GM21381 (cell line): Measurements from ENCODE around the gene CACNG6.
"Not testable (repeated sequence)": the region's sequence is repeated elsewhere in the genome, so short reads cannot be mapped to it uniquely, and the experiment has no call there.

ENCODE experiments used
- ATAC-seq: cut with Tn5 transposase; IDR thresholded peaks from one replicate; pipeline ENCODE4 v1.9.1; 2021; ENCODE audit warnings: mild to moderate bottlenecking, moderate library complexity; ENCODE audit not compliant: unreplicated experiment

The CACNG6 gene, protein sequence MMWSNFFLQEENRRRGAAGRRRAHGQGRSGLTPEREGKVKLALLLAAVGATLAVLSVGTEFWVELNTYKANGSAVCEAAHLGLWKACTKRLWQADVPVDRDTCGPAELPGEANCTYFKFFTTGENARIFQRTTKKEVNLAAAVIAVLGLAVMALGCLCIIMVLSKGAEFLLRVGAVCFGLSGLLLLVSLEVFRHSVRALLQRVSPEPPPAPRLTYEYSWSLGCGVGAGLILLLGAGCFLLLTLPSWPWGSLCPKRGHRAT

DNA sequence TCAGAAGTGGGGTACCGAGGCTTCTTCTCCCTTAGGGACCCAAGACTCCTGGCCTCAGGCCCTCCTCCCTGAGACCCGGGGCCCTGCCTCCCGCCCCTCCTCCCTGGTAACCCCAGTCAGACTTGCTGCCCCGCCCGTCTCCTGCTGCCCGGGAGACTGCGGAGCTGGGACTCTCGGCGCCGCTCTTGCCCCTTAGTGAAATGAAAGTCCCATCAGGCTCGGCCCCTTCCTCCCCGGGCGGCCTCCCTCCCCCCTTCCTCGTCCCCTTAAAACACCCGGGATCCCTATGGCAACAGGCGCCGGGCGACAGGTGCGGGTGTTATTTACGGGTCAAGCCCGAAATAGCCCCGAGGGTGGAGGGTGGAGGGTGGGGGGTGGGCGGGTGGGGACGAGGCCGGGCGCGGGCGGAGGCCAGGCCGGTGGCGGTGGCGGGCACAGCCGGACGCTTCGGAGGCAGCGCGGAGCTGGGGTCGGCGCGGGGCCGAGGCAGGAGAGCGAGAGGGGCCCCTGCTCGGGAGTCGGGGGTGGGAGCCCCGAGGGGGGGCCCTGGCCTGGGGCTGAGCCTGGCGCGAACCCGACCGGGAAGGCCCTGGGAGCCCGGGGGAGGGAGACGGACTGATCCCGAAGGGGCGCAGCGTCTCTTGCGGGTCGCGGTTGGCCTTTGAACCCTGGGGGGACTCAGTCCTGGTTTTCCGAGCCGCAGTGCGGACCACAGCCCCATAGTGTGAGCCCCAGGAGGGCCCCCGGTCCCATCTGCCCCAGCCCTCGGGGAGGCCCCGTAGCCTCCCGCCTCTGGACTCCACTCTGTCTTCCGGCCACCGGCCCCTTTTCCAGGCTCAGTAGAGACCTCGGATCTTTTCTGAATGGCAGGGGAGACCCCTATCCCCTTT, at the start of gene CACNG6:
CACNG6 (plus strand) TSS at position 414 of the 890 bp plus-strand sequence. CDS start 1,241 bp downstream, outside the sequence.
- no peak for ATAC-seq

DNA sequence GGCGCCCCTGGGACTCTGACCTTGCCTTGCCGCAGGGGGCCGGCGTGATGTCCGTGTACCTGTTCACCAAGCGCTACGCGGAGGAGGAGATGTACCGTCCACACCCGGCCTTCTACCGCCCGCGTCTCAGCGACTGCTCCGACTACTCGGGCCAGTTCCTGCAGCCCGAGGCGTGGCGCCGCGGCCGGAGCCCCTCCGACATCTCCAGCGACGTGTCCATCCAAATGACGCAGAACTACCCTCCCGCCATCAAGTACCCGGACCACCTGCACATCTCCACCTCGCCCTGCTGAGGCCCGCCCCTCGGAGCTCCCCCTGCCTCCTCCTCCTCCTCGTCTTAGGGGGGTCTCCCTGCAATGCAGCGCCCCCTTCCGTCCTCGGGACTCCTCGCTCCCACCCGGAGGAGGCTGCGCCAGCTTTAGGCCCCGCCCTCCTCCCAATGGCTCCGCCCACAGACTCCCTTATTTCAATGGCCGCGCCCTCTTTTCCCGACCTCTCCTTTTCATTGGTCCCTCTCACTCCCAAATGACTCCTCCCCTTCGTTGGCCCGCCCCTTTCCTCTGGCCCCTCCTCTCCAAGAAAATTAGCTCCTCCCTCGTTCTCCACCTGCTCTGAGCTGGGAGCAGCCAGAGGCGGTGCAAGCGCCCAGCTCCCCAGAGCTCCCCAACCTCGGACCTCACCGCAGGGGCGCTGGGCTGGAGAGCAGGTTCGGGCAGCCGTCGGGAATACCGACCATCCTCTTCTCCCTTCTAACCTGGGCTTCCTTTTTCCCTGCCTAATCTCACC, 49.2 kb upstream of the CACNG6 start:
- no peak for ATAC-seq

DNA sequence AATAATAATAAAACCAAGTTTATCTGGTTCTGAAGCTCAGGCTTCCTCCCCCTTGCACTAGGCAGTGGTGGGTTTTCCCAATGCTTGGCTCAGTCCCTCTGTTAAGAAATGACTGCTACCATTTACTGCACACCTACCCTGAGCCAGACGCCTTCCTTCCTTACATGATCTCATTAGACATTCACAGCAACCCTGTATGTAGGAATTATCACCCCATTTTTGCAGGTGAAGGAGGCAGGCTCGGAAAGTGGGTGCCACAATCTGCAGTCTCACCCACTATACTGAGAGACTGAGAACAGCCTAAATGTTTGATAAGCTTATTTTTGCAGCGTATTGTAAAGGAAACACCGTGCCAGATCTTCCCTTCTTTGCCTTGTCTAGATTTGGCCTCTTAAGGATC, 47.0 kb upstream of the CACNG6 start:
- ATAC-seq, result no peak

DNA sequence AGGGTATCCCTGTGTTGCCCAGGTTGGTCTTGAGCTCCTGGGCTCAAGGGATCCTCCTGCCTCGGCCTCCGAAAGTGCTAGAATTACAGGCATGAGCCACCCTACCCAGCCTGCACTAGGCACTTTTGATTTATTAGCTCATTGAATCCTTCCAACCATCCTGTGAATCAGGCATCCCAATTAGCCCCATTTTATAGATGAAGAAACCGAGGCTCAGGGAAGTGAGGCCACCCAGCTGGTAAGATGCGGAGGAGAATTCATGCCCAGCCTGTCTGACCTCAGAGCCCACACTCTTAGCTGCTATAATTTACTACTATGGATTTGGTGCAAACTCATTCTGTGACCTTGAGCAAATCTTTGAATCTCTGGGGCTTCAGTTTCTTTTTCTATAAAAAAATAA, 46.5 kb upstream of the CACNG6 start:
- ATAC-seq, result no peak

DNA sequence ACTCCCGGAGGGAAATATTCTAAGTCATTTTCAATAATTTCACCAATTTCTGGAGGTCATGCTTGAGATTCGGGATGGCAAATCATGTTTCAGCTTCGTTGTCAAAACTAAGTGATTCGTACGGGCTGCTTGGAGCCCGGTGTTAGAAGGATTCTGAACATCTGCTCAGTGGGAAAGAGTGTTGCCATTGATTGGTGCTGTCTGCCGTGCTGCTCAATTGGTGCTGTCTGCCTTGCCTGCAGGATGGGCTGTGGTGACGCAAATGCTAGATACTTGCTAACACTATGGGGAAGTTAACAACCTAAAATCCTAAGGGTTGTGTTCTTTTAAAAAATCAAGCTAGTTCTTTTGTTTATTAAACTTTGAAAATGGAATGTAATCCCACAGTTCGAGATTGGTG, 46.0 kb upstream of the CACNG6 start:
- no peak for ATAC-seq

DNA sequence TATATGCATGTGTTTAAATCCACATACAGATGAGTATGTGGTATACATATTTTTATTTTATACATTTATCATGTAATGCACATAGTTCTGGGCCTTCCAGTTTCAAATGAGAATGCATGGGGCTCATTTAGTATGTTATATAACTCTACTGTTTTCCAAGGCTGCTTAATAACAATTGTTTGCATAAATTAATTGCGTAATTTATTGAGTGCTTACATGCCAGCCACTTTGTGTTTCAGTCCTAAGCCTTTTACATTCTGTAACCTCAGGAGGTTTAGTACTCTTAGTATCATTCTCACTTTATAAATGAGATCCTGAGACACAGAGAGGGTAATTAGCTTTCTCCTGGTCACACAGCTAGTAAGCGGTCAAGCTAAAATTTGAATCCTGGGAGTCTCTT, 45.4 kb upstream of the CACNG6 start:
- ATAC-seq, result no peak

DNA sequence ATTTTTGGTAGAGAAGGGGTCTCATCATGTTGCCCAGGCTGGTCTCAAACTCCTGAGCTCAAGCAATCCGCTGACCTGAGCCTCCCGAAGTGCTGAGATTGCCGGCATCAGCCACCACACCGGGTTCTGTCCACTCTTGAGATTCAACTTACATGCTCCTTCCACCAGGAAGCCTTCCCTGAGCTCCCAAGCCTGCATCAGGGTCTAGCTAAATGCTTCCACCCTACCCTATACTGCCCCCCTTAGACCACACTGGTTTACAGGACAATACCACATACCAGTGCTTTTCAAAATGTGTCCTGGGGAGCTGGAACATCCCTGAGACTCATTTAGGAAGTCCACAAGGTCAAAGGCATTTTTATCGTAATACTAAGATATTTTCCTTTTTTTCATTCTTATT, 43.8 kb upstream of the CACNG6 start:
- no peak for ATAC-seq

DNA sequence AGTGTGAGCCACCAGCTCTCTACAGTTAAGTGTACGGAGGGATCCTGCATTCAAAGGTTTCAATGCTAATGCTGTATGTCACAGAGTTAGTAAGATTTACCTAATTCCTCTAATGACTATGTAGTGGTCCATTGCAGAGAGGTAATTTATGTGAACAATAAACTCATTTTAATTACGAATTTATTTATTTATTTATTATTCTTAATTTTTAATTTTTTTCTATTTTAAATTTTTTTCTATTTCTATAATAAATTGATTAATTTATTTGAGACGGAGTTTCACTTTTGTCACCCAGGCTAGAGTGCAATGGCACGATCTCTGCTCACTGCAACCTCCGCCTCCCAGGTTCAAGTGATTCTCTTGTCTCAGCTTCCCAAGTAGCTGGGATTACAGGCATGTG, 42.8 kb upstream of the CACNG6 start:
- ATAC-seq, result not testable (repeated sequence)

DNA sequence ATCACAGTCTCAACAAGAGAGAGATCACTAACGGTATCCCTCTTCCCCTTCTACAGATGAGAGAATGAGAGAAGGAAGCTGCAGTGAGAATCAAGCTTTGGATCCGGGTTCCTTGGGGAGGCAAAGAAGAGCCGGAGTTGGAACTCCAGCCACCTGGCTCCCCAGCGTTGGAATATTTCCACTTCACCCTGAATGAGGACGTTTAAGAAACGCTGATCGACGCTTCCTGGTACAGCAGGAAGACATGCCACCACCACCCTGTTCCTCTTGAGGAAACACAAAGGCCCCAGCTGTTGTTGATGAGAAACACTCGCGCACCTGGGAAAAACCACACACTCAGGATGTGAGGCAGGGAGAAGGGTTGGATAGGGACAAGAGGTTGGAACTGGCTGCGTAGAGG, 40.0 kb upstream of the CACNG6 start:
- no peak for ATAC-seq

DNA sequence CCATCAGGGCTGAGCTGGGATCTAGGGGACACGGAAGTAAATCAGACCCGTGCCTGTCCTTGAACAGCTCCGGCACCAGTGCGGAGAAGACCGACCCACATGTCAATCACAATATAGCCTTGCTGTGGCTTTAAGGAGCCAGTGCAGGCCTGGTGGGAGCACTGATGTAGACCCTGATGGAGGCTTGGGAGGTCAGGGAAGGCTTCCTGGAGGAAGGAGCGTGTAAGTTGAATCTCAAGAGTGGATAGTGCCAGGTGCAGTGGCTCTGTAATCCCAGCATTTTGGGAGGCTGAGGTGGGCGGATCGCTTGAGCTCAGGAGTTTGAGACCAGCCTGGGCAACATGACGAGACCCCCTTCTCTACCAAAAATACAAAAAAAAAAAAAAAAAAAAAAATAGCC, 39.5 kb upstream of the CACNG6 start:
- no peak for ATAC-seq

DNA sequence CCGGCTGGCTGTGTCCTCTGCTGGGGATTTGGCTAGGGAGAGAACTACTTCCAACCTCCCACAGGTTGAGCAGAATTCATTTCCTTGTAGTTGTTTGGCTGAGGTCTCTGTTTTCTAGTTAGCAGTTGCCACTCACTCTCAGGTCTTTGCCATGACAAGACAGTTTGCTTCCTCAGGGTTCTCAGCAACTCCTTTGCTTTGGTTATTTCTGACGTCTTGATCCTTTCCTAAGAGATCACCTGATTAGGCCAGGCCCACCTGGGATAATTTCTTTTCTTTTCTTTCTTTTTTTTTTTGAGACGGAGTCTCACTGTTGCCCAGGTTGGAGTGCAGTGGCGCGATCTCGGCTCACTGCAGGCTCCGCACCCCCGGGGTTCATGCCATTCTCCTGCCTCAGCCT, 38.1 kb upstream of the CACNG6 start:
- ATAC-seq, result no peak

DNA sequence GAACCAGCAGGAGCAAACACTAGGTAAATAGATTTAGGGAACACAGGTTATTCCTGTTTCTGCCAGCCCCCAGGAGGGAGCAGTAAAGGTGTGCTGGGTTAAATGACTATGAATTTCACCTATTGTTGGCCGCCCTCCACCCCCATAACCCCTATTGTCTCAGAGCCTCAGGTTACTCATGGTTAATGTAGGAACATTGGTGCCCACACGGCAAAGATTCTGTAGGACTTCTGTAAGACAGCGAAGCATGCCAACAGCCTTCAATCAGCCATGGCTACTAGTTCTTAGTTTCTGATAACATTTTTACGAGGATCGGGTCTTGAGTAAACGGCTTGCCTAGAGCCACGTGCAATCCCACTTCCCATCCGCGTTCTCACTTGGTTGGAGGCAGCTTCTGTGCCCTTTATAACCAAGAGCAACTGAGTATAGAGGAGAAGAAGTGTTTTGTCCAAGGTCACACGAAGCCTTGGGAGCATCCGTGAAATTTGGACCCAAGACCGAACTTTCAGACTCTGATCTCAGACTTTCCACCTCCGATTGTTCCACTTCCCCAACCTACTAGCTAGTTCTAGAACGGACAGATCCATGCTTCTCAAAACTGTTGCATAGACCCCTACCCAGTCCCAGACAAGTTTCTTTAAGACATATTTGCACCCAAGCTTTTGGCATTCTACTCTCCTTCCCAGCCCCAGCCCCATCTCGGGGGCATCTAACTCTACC, 33.8 kb upstream of the CACNG6 start:
- no peak for ATAC-seq

DNA sequence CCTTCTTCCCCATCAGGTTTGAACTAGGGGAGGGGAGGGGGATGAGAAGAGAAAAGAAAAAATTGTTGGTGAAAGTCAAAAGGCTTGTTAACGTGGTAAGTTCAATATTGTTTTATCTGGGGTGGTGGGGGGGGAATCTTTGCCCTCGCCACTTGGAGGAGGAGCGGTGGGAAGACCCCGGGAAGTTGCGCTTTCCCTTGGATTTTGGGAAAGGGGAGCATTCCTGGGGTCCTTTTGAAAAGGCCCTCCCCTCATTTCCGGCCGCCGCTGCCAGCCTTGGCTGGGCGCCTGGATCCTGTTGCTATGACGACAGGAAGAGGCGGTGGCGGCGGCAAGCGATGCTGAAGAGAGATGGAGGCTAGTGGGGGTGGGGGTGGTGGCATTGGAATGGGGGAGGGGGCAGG, 33.3 kb upstream of the CACNG6 start:
- no peak for ATAC-seq

DNA sequence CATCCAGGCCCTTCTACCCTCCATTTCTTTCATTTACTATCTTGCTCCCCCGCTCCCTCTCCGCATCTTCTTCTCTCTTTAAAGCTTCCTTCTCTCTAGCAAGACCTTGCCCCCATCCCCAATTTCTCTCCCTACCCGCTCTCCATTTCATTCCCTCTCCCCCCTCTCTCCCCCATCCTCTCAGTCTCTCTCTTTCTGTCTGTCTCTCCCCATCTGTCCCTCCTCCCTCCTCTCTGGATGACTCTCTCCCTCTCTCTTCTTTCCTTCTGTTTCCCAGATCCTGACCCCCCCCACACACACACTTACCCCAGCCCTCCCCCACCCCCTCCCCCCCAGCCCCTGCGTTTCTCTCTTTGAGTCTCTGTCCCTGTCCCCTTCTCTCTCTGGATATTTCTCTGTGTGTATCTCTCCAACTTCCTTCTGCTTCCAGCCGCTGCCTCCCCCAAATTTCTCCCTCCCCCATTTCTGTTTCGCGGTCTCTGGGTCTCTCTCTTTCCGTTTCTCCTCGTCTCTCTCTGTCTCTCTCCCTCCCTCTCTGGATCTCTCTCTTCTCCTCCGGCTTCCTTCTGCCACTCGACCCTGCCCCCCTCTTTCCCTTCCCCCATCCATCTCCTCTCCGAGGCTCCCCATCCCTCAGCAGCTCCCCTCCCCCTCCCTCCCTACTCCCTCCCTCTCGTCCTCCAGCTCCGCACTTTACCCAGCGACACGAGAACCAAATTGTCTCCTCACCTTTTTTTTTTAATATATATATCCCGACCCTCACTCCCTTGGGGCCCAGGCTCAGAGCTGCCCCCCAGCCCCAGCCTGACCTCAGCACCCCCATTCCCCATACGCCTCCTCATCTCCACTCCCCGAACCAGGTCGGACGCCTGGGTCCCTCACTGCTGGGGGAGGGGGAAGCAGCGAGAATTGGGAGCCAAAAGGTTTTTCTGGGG, 32.3 kb upstream of the CACNG6 start:
- no peak for ATAC-seq

DNA sequence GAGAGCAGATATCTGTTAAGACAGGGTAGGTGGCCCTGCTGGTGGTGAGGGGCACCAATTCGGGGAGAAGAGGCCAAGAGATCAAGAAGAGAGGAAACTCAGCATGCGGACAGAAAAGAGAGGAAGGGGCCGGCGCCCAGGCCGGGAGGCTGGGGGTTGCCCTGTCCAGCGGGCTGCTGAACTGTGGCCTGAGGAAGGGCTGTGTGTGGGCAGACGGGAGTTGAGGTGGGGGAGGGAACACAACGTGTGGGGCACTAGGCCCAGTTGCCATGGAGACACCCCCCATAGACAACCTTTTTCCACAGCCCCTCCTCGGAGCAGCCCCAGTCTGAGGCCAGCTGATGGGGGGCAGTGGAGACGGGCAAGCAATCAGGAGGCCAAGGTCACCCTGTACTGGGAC, 31.2 kb upstream of the CACNG6 start:
- ATAC-seq, result no peak

DNA sequence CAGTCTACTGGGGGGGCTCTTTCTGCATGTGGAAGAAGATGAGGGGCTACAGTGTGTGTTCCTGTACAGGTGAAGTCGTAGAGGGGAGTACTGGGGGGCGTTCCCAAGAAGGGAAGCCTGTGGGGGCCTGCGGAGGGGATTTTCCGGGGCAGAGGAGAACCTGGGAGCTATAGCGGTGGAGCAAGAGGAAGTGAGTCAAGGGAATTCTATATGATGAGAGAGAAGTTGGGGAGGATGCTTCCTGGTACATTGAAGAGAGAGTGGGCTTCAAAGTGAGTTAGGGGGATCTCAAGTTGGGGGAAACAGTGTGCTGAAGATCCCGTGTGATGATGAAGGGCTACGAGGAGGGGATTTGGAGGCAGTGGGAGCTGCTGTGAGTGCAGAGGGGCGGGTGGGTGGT, 30.6 kb upstream of the CACNG6 start:
- ATAC-seq, result no peak

DNA sequence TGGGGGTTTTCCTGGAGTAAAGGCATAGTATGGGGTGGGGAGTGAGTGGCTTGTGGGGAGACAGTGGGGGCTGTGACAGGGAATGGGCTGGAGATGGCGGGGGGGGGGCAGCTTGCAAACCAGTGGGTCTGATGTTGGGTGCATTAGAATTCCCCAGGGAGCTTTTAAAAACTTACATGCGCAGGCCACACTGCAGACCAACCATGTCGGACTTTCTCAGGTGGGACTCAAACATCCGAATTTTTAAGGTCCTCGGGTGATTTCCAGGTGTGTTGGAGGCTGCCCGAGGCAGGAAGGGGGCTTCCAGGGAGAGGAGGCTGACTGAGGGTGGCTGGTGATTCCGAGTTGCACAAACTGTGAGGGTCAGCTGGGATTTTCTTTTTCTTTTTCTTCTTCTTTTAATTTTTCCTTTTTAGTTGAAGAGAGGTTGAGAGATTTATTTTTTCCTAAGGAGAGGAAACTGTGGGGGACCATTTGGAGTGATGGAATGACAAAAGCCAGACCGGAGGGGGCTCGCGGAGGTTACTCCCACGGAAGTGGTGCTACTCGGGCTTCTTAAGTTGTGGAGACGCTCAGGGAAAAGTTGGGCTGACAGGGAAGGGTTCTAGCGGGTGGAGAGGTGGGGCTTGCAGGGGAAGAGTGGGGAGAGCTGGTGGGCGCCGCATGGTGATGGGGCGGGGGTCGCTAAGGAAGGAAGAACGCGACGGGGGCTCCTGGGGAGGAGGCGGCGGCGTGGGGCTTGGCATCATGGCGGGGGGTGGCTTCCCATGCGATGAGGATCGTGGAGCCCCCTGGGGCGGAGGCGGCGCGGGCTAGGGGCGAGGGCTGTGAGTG, 29.7 kb upstream of the CACNG6 start:
- ATAC-seq, result no peak

DNA sequence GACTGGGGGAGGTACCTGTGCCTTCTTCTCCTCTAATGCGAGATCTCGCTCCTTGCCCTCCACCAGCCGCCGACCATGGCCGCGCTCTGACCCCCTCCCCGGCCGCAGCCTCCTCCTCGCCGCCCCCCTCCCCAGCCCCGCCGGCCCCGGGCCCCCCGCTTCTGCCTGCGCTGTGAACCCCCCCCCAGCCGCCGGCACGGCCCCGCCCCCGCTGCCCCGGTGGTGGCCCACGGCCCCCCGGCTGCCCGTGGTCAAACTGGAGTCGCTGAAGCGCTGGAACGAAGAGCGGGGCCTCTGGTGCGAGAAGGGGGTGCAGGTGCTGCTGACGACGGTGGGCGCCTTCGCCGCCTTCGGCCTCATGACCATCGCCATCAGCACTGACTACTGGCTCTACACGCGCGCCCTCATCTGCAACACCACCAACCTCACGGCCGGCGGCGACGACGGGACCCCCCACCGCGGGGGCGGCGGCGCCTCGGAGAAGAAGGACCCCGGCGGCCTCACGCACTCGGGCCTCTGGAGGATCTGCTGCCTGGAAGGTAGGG, 28.5 kb upstream of the CACNG6 start, which contains the start of gene CACNG8:
CACNG8 (plus strand) TSS at position 51 of the 545 bp plus-strand sequence.
- ATAC-seq, result no peak

DNA sequence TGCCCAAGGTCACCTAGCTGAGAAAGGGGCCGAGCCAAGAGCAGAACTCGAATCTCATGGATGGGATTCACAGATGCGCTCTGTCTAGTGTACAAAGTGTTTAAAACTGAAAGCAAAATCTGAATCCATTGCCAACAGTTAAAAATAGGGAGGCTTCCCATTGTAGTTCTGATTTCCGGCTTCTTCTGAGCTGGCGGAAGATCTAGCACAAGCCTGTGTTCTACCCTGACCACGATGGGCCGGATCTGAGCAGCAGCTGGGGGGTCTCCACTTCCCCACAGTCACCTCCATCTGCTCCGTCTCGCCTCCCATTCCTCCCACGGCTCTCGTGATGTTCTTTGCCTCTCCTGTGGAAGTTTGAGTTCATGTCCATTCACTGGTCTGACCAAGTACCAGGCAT, 26.3 kb upstream of the CACNG6 start:
- ATAC-seq, result no peak
